Smooth muscle cell (in vitro differentiated cells): ENCODE data around the gene WDR81. TPM values are rescaled to one million over a fixed set of nuclear protein-coding genes. Genes with fewer than 3 reads are reported as not detected.

Experiments used
- DNase-seq: peaks from one replicate; lab custom pipeline; 2025; ENCODE audit not compliant: unreplicated experiment; lab: John Stamatoyannopoulos, UW
- H2AFZ ChIP-seq: fragments of 200-600 bp; sonication (generic); 2 replicates; pipeline ENCODE4 v1.6.0; 2016; ENCODE audit warnings: antibody characterized with exemption, low read depth, mild to moderate bottlenecking
- H3F3A ChIP-seq: fragments of 200-600 bp; sonication (generic); 2 replicates; pipeline ENCODE4 v1.6.0; 2017; ENCODE audit warnings: antibody characterized with exemption, low read depth
- H3K27ac ChIP-seq: fragments of 200-600 bp; sonication (generic); 2 replicates; pipeline ENCODE4 v1.5.1; 2016; ENCODE audit warnings: low read depth, mild to moderate bottlenecking
- H3K27me3 ChIP-seq: fragments of 200-600 bp; sonication (generic); 2 replicates; pipeline ENCODE4 v1.6.1; 2016; ENCODE audit warnings: low read depth, mild to moderate bottlenecking
- H3K36me3 ChIP-seq: fragments of 200-600 bp; sonication (generic); 2 replicates; pipeline ENCODE4 v1.5.1; 2016; ENCODE audit warnings: low read depth
- H3K4me1 ChIP-seq: fragments of 200-600 bp; sonication (generic); 2 replicates; pipeline ENCODE4 v1.5.1; 2016; ENCODE audit warnings: low read depth
- H3K4me2 ChIP-seq: fragments of 200-600 bp; sonication (generic); 2 replicates; pipeline ENCODE4 v1.6.0; 2016; ENCODE audit warnings: mild to moderate bottlenecking
- H3K4me3 ChIP-seq: fragments of 200-600 bp; sonication (generic); 2 replicates; pipeline ENCODE4 v1.5.1; 2016; ENCODE audit warnings: mild to moderate bottlenecking
- H3K79me2 ChIP-seq: fragments of 200-600 bp; sonication (generic); 2 replicates; pipeline ENCODE4 v1.6.0; 2016; ENCODE audit warnings: low read depth, mild to moderate bottlenecking
- H3K9ac ChIP-seq: fragments of 200-600 bp; sonication (generic); 2 replicates; pipeline ENCODE4 v1.6.0; 2016; ENCODE audit warnings: low read depth
- H3K9me3 ChIP-seq: fragments of 200-600 bp; sonication (generic); replicated peaks from 2 replicates; pipeline ENCODE4 v1.5.1; 2016; ENCODE audit warnings: low read depth
- H4K20me1 ChIP-seq: fragments of 200-600 bp; sonication (generic); 2 replicates; pipeline ENCODE4 v1.6.0; 2016; ENCODE audit warnings: low read depth
- CTCF ChIP-seq: fragments of 200-600 bp; sonication (generic); IDR thresholded peaks from 2 replicates; pipeline ENCODE4 v1.5.1; 2017; ENCODE audit warnings: borderline replicate concordance, mild to moderate bottlenecking, antibody characterized with exemption; ENCODE audit not compliant: insufficient read depth, poor library complexity, severe bottlenecking
- WGBS: methylation state at CpG from one replicate; pipeline ENCODE4 v1.1.7; 2016; ENCODE audit warnings: low lambda C conversion rate; 5-methylcytosine and 5-hydroxymethylcytosine counted together
- polyA plus RNA-seq: library from polyadenylated mRNA; unstranded; fragments of >200 nt; fragmentation: Nextera tagmentation; extraction: Ambion mirVana; gene quantifications from 2 replicates; pipeline ENCODE4 v1.2.1, GENCODE V29; 2016
- total RNA-seq: library from RNA; depleted of rRNA; stranded (reverse); fragments of >200 nt; gene quantifications from 2 replicates; pipeline ENCODE4 v1.2.3, GENCODE V29; 2014

The WDR81 gene
- total and polyA plus RNA-seq, 2 experiments from 2014 or later: 5.6 to 9.7 TPM

- Histone ChIP-seq H3F3A (no peaks in the 10 kb centered on the region), H3K9ac (no peak overlapping the region), H3K4me3 (no peak overlapping the region), H3K4me1 (peaks cover 4% of the 10 kb centered on the region), H3K27ac (peak overlapping the region; percentile 72), H3K36me3 (no peaks in the 10 kb centered on the region), H2AFZ (no peak overlapping the region), H3K27me3 (no peaks in the 10 kb centered on the region), H3K4me2 (no peak overlapping the region), H3K79me2 (no peaks in the 10 kb centered on the region), H3K9me3 (no peaks in the 10 kb centered on the region), H4K20me1 (no peaks in the 10 kb centered on the region)
- WGBS: 96% methylated on average over 10 of the region's 10 CpGs
- no peak for DNase-seq
- TF ChIP-seq CTCF: no peak
Observed at GRCh38 chr17:1735418-1735817, 10.9 kb downstream of the WDR81 start.

GRCh38 chr17:1735834-1736347 is 11.4 kb downstream of the WDR81 start:
- Histone ChIP-seq H3K4me3 (no peak overlapping the region), H3K9me3 (no peaks in the 10 kb centered on the region), H3K27ac (peak overlapping the region; percentile 72), H3K4me1 (peaks cover 4% of the 10 kb centered on the region), H2AFZ (no peak overlapping the region), H3K79me2 (no peaks in the 10 kb centered on the region), H3K9ac (peak overlapping the region; percentile 22), H4K20me1 (no peaks in the 10 kb centered on the region), H3F3A (no peaks in the 10 kb centered on the region), H3K27me3 (no peaks in the 10 kb centered on the region), H3K36me3 (no peaks in the 10 kb centered on the region), H3K4me2 (peak overlapping the region; percentile 78)
- no peak for DNase-seq
- WGBS: 89% methylated on average over 17 of the region's 17 CpGs
- TF ChIP-seq CTCF: no peak

GRCh38 chr17:1736348-1737281 is 12.1 kb downstream of the WDR81 start:
- Histone ChIP-seq H2AFZ (no peak overlapping the region), H3K36me3 (no peaks in the 10 kb centered on the region), H3F3A (no peaks in the 10 kb centered on the region), H3K79me2 (no peaks in the 10 kb centered on the region), H3K4me2 (peak overlapping the region; percentile 78), H3K27me3 (no peaks in the 10 kb centered on the region), H3K27ac (peak overlapping the region; percentile 72), H3K9me3 (no peaks in the 10 kb centered on the region), H3K4me1 (peaks cover 4% of the 10 kb centered on the region), H3K9ac (peak overlapping the region; percentile 22), H4K20me1 (no peaks in the 10 kb centered on the region), H3K4me3 (no peak overlapping the region)
- peak; percentile 66 for DNase-seq
- WGBS: 55% methylated on average over 25 of the region's 25 CpGs
- TF ChIP-seq CTCF: no peak
